Muscle of leg (tissue), 11 donors: ENCODE measurements around the gene PC. TPM values are rescaled to one million over a fixed set of nuclear protein-coding genes. Genes with fewer than 3 reads are reported as not detected.
A peak's percentile ranks its signal among the peaks of the same experiment; 100 is the strongest.

Experiments used
- DNase-seq: peaks from one replicate; pipeline ENCODE4 v3.0.0; 2013
- H3K27ac ChIP-seq: one replicate; pipeline ENCODE4 v1.5.1; 2013; ENCODE audit warnings: mild to moderate bottlenecking, low read length, control low read depth
- H3K27me3 ChIP-seq: one replicate; pipeline ENCODE4 v1.6.1; 2013; ENCODE audit warnings: low read length; ENCODE audit not compliant: control insufficient read depth, insufficient read depth
- H3K36me3 ChIP-seq: one replicate; pipeline ENCODE4 v1.6.1; 2013; ENCODE audit warnings: low read length; ENCODE audit not compliant: control insufficient read depth, insufficient read depth
- H3K4me1 ChIP-seq: one replicate; pipeline ENCODE4 v1.6.1; 2013; ENCODE audit warnings: low read length; ENCODE audit not compliant: control insufficient read depth, insufficient read depth
- H3K4me3 ChIP-seq: one replicate; pipeline ENCODE4 v1.5.1; 2013; ENCODE audit warnings: low read length, control low read depth
- H3K9me3 ChIP-seq: replicated peaks from 2 replicates; pipeline ENCODE4 v1.6.1; 2013; ENCODE audit warnings: low read depth, low read length; ENCODE audit not compliant: control insufficient read depth
- WGBS: methylation state at CpG from one replicate; pipeline ENCODE4 v1.1.5; 2013; ENCODE audit warnings: missing lambda C conversion rate; ENCODE audit not compliant: insufficient coverage; 5-methylcytosine and 5-hydroxymethylcytosine counted together
- polyA plus RNA-seq, 8 donors: library from polyadenylated mRNA; unstranded; fragments of 120-200 nt; gene quantifications; one replicate each; pipeline versions ENCODE4 v1.2.1 to v1.2.3, GENCODE V29; 2013; ENCODE audit warnings: inconsistent platforms in 1 of 8, low replicate concordance in 1 of 8; ENCODE audit not compliant: insufficient read length in 8 of 8, insufficient read depth in 1 of 8
- total RNA-seq: library from RNA; stranded (reverse); fragments of 120-200 nt; gene quantifications from one replicate; pipeline ENCODE4 v1.2.4, GENCODE V29; 2013

The PC gene
- total and polyA plus RNA-seq, 9 donors, result 10.0 to 30.9 (median 18.8) TPM

GRCh38 chr11:66958956-66959274 lies 732 bp upstream of the PC start:
- no peak for DNase-seq
- no peaks in the 10 kb centered on the region for H3K9me3 ChIP-seq
- no peaks in the 10 kb centered on the region for H3K27me3 ChIP-seq
- H3K4me3 ChIP-seq, result peak overlapping the region; percentile 58
- H3K36me3 ChIP-seq, result peaks cover 4% of the 10 kb centered on the region
- peak overlapping the region; percentile 57 for H3K27ac ChIP-seq
- 21% methylated on average over 10 of the region's 10 CpGs for WGBS
- peaks cover 15% of the 10 kb centered on the region for H3K4me1 ChIP-seq

GRCh38 chr11:66957971-66958231 lies 282 bp downstream of the PC start:
- DNase-seq, result no peak
- Histone ChIP-seq H3K36me3 (peaks cover 4% of the 10 kb centered on the region), H3K27ac (peak overlapping the region; percentile 67), H3K9me3 (no peaks in the 10 kb centered on the region), H3K4me1 (peaks cover 20% of the 10 kb centered on the region), H3K4me3 (peak overlapping the region; percentile 58), H3K27me3 (no peaks in the 10 kb centered on the region)
- WGBS, result under 1% methylated on average over 40 of the region's 40 CpGs

GRCh38 chr11:66956689-66957290 lies 1.4 kb downstream of the PC start:
- no peaks in the 10 kb centered on the region for H3K27me3 ChIP-seq
- peaks cover 29% of the 10 kb centered on the region for H3K4me1 ChIP-seq
- H3K27ac ChIP-seq, result no peak overlapping the region
- H3K9me3 ChIP-seq, result no peaks in the 10 kb centered on the region
- 80% methylated on average over 1 of the region's 7 CpGs for WGBS
- H3K36me3 ChIP-seq, result peaks cover 4% of the 10 kb centered on the region
- peak; percentile 29 for DNase-seq
- no peak overlapping the region for H3K4me3 ChIP-seq

DNA sequence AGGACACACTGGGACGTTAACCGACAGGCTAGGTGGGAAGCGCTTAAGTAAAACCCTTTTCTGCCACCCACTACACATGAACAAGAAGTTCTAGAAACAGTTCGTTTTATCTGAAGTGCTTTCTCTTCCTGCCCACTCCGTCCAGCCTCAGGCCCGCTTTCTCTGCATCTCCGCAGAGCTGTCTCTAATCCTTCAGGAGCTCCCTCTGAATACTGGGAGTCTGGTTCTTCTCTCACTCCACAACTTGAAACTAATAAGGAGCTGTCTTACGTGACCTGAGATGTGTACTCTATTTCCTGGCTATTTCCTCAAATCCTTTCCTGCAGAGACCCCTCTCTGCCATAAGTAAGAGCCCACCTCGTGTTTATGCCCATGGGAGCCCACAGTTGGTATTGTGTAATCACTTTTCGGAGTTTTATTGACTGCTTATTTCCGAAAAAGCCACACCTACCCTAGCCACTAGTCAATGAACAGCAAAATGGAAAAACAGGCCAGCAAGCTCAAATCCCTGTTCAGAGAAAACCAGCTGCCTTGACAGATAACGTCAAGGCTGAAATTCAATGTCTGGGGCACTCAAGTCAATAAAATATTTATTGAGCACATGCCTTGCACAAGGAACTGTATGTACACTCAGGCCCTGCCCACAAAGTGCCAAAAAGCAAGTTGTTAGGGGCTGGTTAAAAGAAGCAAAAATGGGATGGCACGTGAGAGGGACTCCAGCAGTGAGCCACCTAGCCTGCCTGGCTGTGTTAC lies 4.9 kb downstream of the PC start:
- Histone ChIP-seq H3K4me3 (no peak overlapping the region), H3K36me3 (peaks cover 7% of the 10 kb centered on the region), H3K4me1 (peaks cover 26% of the 10 kb centered on the region), H3K9me3 (no peaks in the 10 kb centered on the region), H3K27me3 (no peaks in the 10 kb centered on the region), H3K27ac (no peak overlapping the region)
- 72% methylated on average over 10 of the region's 13 CpGs for WGBS
- no peak for DNase-seq

DNA sequence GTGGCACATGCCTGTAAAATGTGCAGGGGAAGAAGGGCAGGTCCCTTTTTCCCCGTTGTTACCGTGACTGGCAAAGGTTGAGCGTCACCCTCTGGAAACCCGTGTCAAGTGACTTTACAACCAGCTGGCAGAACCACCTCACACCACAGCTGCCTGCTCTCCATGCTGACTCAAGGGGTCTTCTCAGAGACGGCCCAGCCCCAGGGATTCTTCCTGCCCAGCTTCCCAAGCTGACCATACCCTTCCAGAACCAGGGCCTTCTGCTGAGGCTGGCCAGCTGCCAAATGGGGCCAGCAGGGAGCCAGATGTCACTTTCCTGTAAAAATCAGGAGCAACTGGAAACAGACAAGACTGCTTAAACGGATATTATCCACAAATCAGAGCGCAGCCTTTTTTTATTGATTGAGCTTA lies 6.3 kb downstream of the PC start:
- peak; percentile 46 for DNase-seq
- Histone ChIP-seq H3K27me3 (no peaks in the 10 kb centered on the region), H3K4me1 (peaks cover 18% of the 10 kb centered on the region), H3K27ac (peak overlapping the region; percentile 75), H3K4me3 (no peak overlapping the region), H3K36me3 (peaks cover 7% of the 10 kb centered on the region), H3K9me3 (no peaks in the 10 kb centered on the region)
- 28% methylated on average over 5 of the region's 7 CpGs for WGBS

DNA sequence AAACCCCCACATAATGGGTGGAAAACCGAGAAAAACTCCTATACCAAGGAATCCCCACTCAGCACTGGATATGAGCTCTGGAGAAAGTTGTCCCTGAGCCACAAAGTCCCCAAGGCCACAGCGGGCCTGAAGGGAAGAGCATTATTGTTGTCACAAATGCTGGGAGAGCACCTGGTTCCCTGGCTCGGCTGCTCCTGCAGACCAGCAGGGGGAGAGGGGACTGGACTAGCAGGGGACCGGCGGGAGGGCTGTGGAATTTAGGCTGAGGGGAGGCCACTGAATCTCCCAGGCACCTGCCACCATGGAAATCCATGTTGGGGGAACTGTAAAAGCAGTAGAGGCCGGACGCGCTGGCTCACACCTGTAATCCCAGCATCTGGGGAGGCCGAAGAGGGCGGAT lies 7.0 kb downstream of the PC start:
- Histone ChIP-seq H3K36me3 (peaks cover 7% of the 10 kb centered on the region), H3K27ac (no peak overlapping the region), H3K4me1 (peaks cover 18% of the 10 kb centered on the region), H3K4me3 (no peak overlapping the region), H3K9me3 (no peaks in the 10 kb centered on the region), H3K27me3 (no peaks in the 10 kb centered on the region)
- DNase-seq, result no peak
- 78% methylated on average over 8 of the region's 10 CpGs for WGBS

DNA sequence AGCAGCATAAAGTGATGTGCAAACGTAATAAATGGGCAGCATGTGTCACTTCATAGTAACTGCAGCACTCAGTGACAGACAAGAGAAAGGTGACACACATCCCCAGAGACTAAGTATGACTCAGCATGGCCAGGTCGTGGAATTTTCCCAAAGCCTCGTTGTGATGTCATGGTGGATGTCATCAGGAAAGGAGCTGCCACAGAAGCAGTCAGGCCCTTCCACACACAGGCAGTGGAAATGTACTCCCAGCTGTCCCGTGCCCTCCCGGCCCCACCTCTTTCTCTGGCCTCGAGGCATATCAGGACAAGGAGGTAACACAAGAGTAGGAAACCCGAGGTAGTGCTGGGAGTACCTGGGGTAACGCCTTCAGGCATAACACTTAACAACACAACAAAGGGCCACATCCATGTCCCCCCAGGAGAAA lies 8.1 kb downstream of the PC start:
- H3K27ac ChIP-seq, result no peak overlapping the region
- H3K36me3 ChIP-seq, result peaks cover 4% of the 10 kb centered on the region
- peaks cover 18% of the 10 kb centered on the region for H3K4me1 ChIP-seq
- no peaks in the 10 kb centered on the region for H3K9me3 ChIP-seq
- DNase-seq, result no peak
- no peak overlapping the region for H3K4me3 ChIP-seq
- WGBS, result 57% methylated on average over 1 of the region's 8 CpGs
- H3K27me3 ChIP-seq, result no peaks in the 10 kb centered on the region

DNA sequence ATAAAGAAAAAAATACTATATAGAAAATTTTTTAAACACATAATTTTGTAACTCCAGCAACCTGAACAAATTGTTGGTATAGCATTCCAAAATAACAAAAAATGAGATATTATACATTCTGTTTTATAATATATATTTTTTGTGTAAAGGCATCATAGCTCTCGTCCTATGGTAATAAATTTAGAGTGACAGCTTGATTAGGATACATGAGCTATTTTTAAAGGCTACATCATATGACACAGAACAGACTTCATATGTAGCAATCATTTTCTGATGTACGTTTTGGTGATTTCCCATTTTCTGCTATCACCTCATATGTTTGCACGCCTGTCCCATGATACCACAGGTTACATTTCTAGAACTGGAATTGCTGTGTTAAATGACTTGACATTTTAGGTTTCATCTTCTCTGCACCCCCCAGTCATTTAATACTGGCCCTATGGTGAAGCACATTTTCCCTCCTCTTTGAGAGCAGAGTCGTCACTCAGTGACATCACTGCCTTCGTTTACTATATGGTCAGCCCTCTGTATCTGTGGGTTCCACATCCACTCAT lies 19.5 kb downstream of the PC start:
- H3K4me3 ChIP-seq, result no peak overlapping the region
- no CpG with 5 or more reads among the region's 5 CpGs for WGBS

DNA sequence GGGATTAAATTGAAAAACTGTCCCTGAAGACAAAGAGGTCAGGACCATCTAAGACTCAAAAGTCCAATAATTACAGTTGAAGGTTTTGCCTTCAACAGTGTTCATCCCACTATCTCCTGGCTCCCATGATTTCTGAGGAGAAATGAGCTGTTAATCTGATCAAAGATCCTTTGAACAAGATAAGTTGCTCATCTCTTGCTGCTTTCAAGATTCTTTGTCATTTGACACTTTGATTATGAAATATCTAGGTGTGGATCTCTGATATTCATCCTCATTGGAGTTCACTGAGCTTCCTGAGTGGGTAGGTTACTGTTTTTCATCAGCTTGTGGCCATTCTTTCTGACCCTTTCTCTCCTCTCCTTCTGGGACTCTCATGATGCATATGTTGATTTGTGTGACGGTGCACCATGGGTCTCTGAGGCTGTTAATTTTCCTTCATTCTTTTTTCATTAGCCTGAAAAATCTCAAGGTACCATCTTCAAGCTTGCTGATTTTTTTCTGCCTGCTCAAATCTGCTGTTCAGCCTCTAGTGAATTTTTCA lies 20.9 kb downstream of the PC start:
- no peaks in the 10 kb centered on the region for H3K27me3 ChIP-seq
- no peak overlapping the region for H3K4me3 ChIP-seq
- no peak overlapping the region for H3K27ac ChIP-seq
- no CpG with 5 or more reads among the region's 1 CpG for WGBS
- peaks cover 2% of the 10 kb centered on the region for H3K4me1 ChIP-seq
- no peaks in the 10 kb centered on the region for H3K36me3 ChIP-seq
- no peaks in the 10 kb centered on the region for H3K9me3 ChIP-seq
- DNase-seq, result no peak

More for the DNA sequence above, 19.5 kb downstream of the PC start:
- Histone ChIP-seq H3K4me1 (no peaks in the 10 kb centered on the region), H3K9me3 (no peaks in the 10 kb centered on the region), H3K27ac (no peak overlapping the region), H3K27me3 (no peaks in the 10 kb centered on the region), H3K36me3 (no peaks in the 10 kb centered on the region)
- DNase-seq, result no peak

- WGBS, result no CpG with 5 or more reads among the region's 2 CpGs
Observed at GRCh38 chr11:66936311-66936711, 21.9 kb downstream of the PC start.

More at GRCh38 chr11:66936311-66936711, 21.9 kb downstream of the PC start:
- no peaks in the 10 kb centered on the region for H3K9me3 ChIP-seq
- H3K27ac ChIP-seq, result no peak overlapping the region
- peaks cover 3% of the 10 kb centered on the region for H3K4me1 ChIP-seq
- no peak for DNase-seq
- H3K4me3 ChIP-seq, result no peak overlapping the region
- H3K27me3 ChIP-seq, result no peaks in the 10 kb centered on the region
- H3K36me3 ChIP-seq, result no peaks in the 10 kb centered on the region
